Vagina (tissue), 2 donors: ENCODE results near the gene APCDD1.

ENCODE experiments used
- CTCF ChIP-seq, 3 experiments: fragments of 450-650 bp in 2 of 3; fragments of 200-600 bp in 1 of 3; sonication (generic) in 1 of 3; IDR thresholded peaks; one replicate each; pipeline ENCODE4 v1.5.1; 2017 to 2019; ENCODE audit warnings: antibody characterized with exemption in 3 of 3, mild to moderate bottlenecking in 2 of 3, moderate library complexity in 2 of 3
- POLR2A ChIP-seq, 2 donors: fragments of 450-650 bp; IDR thresholded peaks; one replicate each; pipeline ENCODE4 v1.6.1; 2017; ENCODE audit warnings: antibody characterized with exemption in 2 of 2, mild to moderate bottlenecking in 2 of 2, moderate library complexity in 2 of 2
- POLR2AphosphoS5 ChIP-seq, 2 donors: sonication (generic); formaldehyde crosslinking; IDR thresholded peaks; one replicate each; pipeline ENCODE4 v1.9.0; 2017; ENCODE audit warnings: antibody characterized with exemption in 2 of 2, mild to moderate bottlenecking in 2 of 2, low read depth in 1 of 2; ENCODE audit not compliant: insufficient read depth in 1 of 2

GRCh38 chr18:10455726-10456453 is 1.5 kb downstream of the APCDD1 start:
- no peak for TF ChIP-seq POLR2AphosphoS5 (IDR thresholded peaks at IDR 0.05; ENCODE audit: insufficient read depth in 1 of 2, low read depth in 1 of 2)
- no peak for TF ChIP-seq POLR2A (IDR thresholded peaks at IDR 0.05)
- TF ChIP-seq CTCF (IDR thresholded peaks at IDR 0.05): no peak
